K562 (cell line): ENCODE measurements around the gene CFAP90. TPM values are rescaled to one million over a fixed set of nuclear protein-coding genes. Genes with fewer than 3 reads are reported as not detected.

Experiments
- ATAC-seq: fragments of 200-7000 bp; cut with Tn5 transposase; 3 replicates; pipeline ENCODE4 v1.9.1; 2020; ENCODE audit warnings: moderate library complexity
- BruUV-seq: library from RNA; stranded (reverse); fragments of 400-500 nt; replicated peaks from 2 replicates; lab custom pipeline; 2021; lab: Mats Ljungman, UMichigan
- CTCF ChIA-PET: fragments of 300-600 bp; formaldehyde crosslinking; extraction: SDS; loops from one replicate; lab custom pipeline; 2021; ENCODE audit warnings: low intra/inter-chr PET ratio; lab: Yijun Ruan, JAX
- POLR2A ChIA-PET: fragments of 300-600, 350-650 bp; sonication (Branson Sonifier 250); formaldehyde crosslinking; extraction: SDS; loops from one replicate; lab custom pipeline; 2021; ENCODE audit warnings: antibody characterized with exemption, inconsistent platforms; lab: Yijun Ruan, JAX
- DNase-seq, 4 experiments: peaks; one replicate each; pipeline versions ENCODE4 v3.0.0 to v3.0.0-alpha.2; 2011 to 2018; ENCODE audit warnings: low spot score in 3 of 4, mixed read lengths in 3 of 4; ENCODE audit errors: extremely low read depth in 1 of 4
- FAIRE-seq: peaks from 2 replicates; lab custom pipeline; 2011; peaks lifted over from hg19 to GRCh38; lab: Jason Lieb, UNC
- H2AFZ ChIP-seq: 2 replicates; pipeline ENCODE4 v1.6.0; 2011; ENCODE audit warnings: low read depth, low read length, control low read depth, inconsistent platforms
- H3K27ac ChIP-seq: fragments of 200-600 bp; 3 replicates; pipeline ENCODE4 v1.8.0; 2011; ENCODE audit warnings: low read depth, mild to moderate bottlenecking, control low read depth, inconsistent platforms, low read length, moderate library complexity, mixed read lengths; ENCODE audit errors: extremely low read depth
- H3K27me3 ChIP-seq, 2 experiments: fragments of 300-600 bp in 1 of 2; 2 replicates in 1 of 2; 3 replicates in 1 of 2; pipeline versions ENCODE4 v1.6.0 to v1.8.0; 2011; ENCODE audit warnings: inconsistent platforms in 2 of 2, low read length in 2 of 2, mild to moderate bottlenecking in 1 of 2, mixed read lengths in 1 of 2, moderate library complexity in 1 of 2; ENCODE audit not compliant: control insufficient read depth in 2 of 2, insufficient read depth in 2 of 2
- H3K36me3 ChIP-seq: fragments of 300-600 bp; 3 replicates; pipeline ENCODE4 v1.8.0; 2011; ENCODE audit warnings: mild to moderate bottlenecking, low read length, inconsistent platforms; ENCODE audit not compliant: control insufficient read depth, insufficient read depth
- H3K4me1 ChIP-seq, 2 experiments: fragments of 200-600 bp in 1 of 2; replicated peaks in 1 of 2; 2 replicates in 1 of 2; 3 replicates in 1 of 2; pipeline versions ENCODE4 v1.5.1 to v1.8.0; 2011; ENCODE audit warnings: inconsistent platforms in 2 of 2, low read length in 2 of 2, mild to moderate bottlenecking in 1 of 2, mixed read lengths in 1 of 2, moderate library complexity in 1 of 2; ENCODE audit not compliant: control insufficient read depth in 2 of 2, insufficient read depth in 2 of 2
- H3K4me2 ChIP-seq: 2 replicates; pipeline ENCODE4 v1.6.1; 2011; ENCODE audit warnings: low read length, control low read depth, inconsistent platforms, mixed read lengths; ENCODE audit not compliant: insufficient read depth
- H3K4me3 ChIP-seq: fragments of 200-600 bp; sonication (generic), shearing (Covaris generic); 2 replicates; pipeline ENCODE4 v1.5.1; 2016; ENCODE audit warnings: control low read depth, inconsistent platforms
- H3K79me2 ChIP-seq: fragments of 200-600 bp; 3 replicates; pipeline ENCODE4 v1.8.0; 2011; ENCODE audit warnings: low read length, inconsistent platforms; ENCODE audit not compliant: control insufficient read depth, insufficient read depth
- H3K9ac ChIP-seq, 2 experiments: 2 replicates each; pipeline versions ENCODE4 v1.6.0 to v1.6.1; 2011; ENCODE audit warnings: low read depth in 2 of 2, low read length in 2 of 2, control low read depth in 1 of 2, inconsistent platforms in 1 of 2, mild to moderate bottlenecking in 1 of 2, mixed read lengths in 1 of 2; ENCODE audit not compliant: insufficient read depth in 1 of 2
- H3K9me1 ChIP-seq: one replicate; pipeline ENCODE4 v1.6.0; 2011; ENCODE audit warnings: inconsistent platforms, mild to moderate bottlenecking, low read length, moderate library complexity; ENCODE audit not compliant: control insufficient read depth, insufficient read depth
- H3K9me3 ChIP-seq: replicated peaks from 2 replicates; pipeline ENCODE4 v1.5.1; 2011; ENCODE audit warnings: low read depth, low read length, inconsistent platforms; ENCODE audit not compliant: control insufficient read depth, insufficient read depth
- H4K20me1 ChIP-seq: replicated peaks from 2 replicates; pipeline ENCODE4 v1.6.1; 2011; ENCODE audit warnings: low read length, inconsistent platforms, mixed read lengths; ENCODE audit not compliant: control insufficient read depth, insufficient read depth
- HBP1 ChIP-seq: fragments of 450-650 bp; formaldehyde crosslinking; IDR thresholded peaks from 2 replicates; pipeline ENCODE4 v1.4.0; 2022; ENCODE audit warnings: missing genetic modification characterization
- ZNF512 ChIP-seq: IDR thresholded peaks from 2 replicates; pipeline ENCODE4 v1.6.1; 2016; ENCODE audit warnings: missing genetic modification characterization, missing compliant biosample characterization
- ZNF766 ChIP-seq: fragments of 200-800 bp; sonication (Bioruptor generic); conservative IDR thresholded peaks from 2 replicates; pipeline ENCODE4 v1.6.1; 2016; ENCODE audit warnings: missing genetic modification characterization, missing compliant biosample characterization
- WGBS: fragments of 100-300 bp; shearing (Covaris generic); methylation state at CpG from one replicate; pipeline ENCODE4 v1.1.6; 2016; ENCODE audit warnings: low coverage, mixed read lengths; ENCODE audit not compliant: insufficient coverage; ENCODE audit errors: missing lambda C conversion rate; 5-methylcytosine and 5-hydroxymethylcytosine counted together
- in situ Hi-C: fragments of 300-500 bp; cut with MboI; formaldehyde crosslinking; loops from 4 replicates; pipeline ENCODE4 v1.15.0; 2018; ENCODE audit warnings: inconsistent platforms, mixed read lengths
- intact Hi-C: fragments of 100-400 bp; cut with micrococcal nuclease; formaldehyde crosslinking; loops from 2 replicates; pipeline ENCODE4 v1.14.2; 2022
- polyA plus RNA-seq, 8 experiments: library from polyadenylated mRNA; depleted of rRNA in 4 of 8; stranded (reverse) in 5 of 8; unstranded in 3 of 8; fragments of >200 nt; fragmentation: Nextera tagmentation in 2 of 8; fragmentation: Illumina TruSeq in 1 of 8; extraction: Ambion mirVana in 2 of 8; extraction: Trizol in 1 of 8; gene quantifications; 2 replicates each; pipeline versions ENCODE4 v1.2.1 to v1.2.3, GENCODE V29; 2011 to 2014; ENCODE audit warnings: inconsistent platforms in 1 of 8, missing spikeins in 1 of 8
- total RNA-seq, 7 experiments: library from RNA; depleted of rRNA in 6 of 7; stranded (reverse); fragments of >200 nt in 6 of 7; fragmentation: Illumina TruSeq in 2 of 7; extraction: Trizol in 2 of 7; gene quantifications; 2 replicates each; pipeline versions ENCODE4 v1.2.1 to v1.2.3, GENCODE V29; 2011 to 2021; ENCODE audit warnings: low replicate concordance in 1 of 7
- TF ChIP-seq, protein P1 (sequence below): fragments of 450-650 bp; conservative IDR thresholded peaks from 2 replicates; pipeline ENCODE4 v1.6.1; 2016; ENCODE audit warnings: missing genetic modification characterization, low read depth, mild to moderate bottlenecking, control low read depth, missing compliant biosample characterization
- TF ChIP-seq, protein P2 (sequence below), 2 experiments: fragments of 450-650 bp in 1 of 2; sonication (generic) in 1 of 2; formaldehyde crosslinking in 1 of 2; IDR thresholded peaks; 2 replicates each; pipeline versions ENCODE4 v1.7.1 to v1.9.0; 2016 to 2022; ENCODE audit warnings: inconsistent platforms in 1 of 2, mild to moderate bottlenecking in 1 of 2, missing genetic modification reagents in 1 of 2

Gene CFAP90
- total and polyA plus RNA-seq, 9 of the 15 experiments (the other 6 are each of a cell fraction or from before 2014, with no cell fraction given) = not detected

DNA sequence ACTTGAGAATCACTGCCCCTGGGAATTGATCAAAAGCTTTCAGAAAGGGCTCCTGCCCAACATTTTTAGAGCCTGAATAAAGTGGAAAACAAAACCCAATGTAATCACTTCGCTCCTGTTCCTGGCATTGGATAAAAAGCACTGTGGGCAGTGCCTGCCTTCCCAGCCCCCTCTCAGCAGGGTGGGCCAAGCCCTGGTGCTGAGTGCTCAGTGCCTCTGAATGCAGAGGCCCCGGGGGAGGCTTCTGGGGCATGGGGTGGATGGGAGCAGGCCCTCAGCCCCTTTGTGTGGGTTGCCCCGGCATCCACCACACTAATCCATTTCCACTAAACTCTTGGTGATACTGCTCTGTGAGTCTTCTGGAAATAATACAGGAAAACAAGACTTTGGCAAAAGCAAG is 55.6 kb downstream of the CFAP90 start (continued):
- no peak for TF ChIP-seq HBP1 (CRISPR knock-in tag)

DNA sequence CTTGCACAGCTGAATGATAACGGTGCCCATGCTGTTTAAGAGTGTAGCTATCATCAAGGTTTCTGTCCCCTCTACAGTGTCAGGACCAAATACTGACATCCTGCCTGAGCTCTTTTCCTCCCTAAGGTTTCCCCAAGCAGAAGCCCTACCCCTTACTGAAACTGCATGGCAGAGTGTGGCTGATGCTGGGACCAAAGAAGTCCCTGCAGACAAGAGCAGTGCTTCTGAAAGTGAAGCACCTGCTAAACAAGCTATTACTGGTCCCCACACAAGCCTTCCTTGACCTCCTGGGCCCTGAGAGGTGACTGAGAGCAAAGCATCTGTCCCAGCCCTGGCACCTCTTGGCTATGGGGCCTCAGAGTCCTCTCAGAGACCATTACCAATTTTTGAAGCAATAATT is 56.1 kb downstream of the CFAP90 start:
- H3K9me1 ChIP-seq = no peaks in the 10 kb centered on the region
- H3K4me3 ChIP-seq = no peak overlapping the region
- CTCF ChIA-PET = no interaction called here
- FAIRE-seq = no peak
- H3K27ac ChIP-seq = no peak overlapping the region
- no peaks in the 10 kb centered on the region for H4K20me1 ChIP-seq
- no TSS peak for BruUV-seq
- H3K36me3 ChIP-seq = no peaks in the 10 kb centered on the region
- in situ Hi-C loops = no loop called here
- POLR2A ChIA-PET = no interaction called here
- H3K9me3 ChIP-seq = no peaks in the 10 kb centered on the region
- no peak for DNase-seq
- peaks cover 8 to 37% of the 10 kb centered on the region in 2 experiments; a peak in 4 of 5 replicates for H3K27me3 ChIP-seq
- H3K4me1 ChIP-seq = no peaks in the 10 kb centered on the region
- intact Hi-C loops = no loop called here
- H3K79me2 ChIP-seq = no peaks in the 10 kb centered on the region
- no peak overlapping the region for H2AFZ ChIP-seq
- no peak overlapping the region for H3K4me2 ChIP-seq
- H3K9ac ChIP-seq = no peak overlapping the region
- ATAC-seq = no peak
- WGBS = 0% methylated on average over 1 of the region's 1 CpG
- TF ChIP-seq, protein P1, sequence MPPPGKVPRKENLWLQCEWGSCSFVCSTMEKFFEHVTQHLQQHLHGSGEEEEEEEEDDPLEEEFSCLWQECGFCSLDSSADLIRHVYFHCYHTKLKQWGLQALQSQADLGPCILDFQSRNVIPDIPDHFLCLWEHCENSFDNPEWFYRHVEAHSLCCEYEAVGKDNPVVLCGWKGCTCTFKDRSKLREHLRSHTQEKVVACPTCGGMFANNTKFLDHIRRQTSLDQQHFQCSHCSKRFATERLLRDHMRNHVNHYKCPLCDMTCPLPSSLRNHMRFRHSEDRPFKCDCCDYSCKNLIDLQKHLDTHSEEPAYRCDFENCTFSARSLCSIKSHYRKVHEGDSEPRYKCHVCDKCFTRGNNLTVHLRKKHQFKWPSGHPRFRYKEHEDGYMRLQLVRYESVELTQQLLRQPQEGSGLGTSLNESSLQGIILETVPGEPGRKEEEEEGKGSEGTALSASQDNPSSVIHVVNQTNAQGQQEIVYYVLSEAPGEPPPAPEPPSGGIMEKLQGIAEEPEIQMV (tag) = no peak
- TF ChIP-seq ZNF766 (CRISPR knock-in tag) = no peak
- no peak for TF ChIP-seq ZNF512
- TF ChIP-seq, protein P2, sequence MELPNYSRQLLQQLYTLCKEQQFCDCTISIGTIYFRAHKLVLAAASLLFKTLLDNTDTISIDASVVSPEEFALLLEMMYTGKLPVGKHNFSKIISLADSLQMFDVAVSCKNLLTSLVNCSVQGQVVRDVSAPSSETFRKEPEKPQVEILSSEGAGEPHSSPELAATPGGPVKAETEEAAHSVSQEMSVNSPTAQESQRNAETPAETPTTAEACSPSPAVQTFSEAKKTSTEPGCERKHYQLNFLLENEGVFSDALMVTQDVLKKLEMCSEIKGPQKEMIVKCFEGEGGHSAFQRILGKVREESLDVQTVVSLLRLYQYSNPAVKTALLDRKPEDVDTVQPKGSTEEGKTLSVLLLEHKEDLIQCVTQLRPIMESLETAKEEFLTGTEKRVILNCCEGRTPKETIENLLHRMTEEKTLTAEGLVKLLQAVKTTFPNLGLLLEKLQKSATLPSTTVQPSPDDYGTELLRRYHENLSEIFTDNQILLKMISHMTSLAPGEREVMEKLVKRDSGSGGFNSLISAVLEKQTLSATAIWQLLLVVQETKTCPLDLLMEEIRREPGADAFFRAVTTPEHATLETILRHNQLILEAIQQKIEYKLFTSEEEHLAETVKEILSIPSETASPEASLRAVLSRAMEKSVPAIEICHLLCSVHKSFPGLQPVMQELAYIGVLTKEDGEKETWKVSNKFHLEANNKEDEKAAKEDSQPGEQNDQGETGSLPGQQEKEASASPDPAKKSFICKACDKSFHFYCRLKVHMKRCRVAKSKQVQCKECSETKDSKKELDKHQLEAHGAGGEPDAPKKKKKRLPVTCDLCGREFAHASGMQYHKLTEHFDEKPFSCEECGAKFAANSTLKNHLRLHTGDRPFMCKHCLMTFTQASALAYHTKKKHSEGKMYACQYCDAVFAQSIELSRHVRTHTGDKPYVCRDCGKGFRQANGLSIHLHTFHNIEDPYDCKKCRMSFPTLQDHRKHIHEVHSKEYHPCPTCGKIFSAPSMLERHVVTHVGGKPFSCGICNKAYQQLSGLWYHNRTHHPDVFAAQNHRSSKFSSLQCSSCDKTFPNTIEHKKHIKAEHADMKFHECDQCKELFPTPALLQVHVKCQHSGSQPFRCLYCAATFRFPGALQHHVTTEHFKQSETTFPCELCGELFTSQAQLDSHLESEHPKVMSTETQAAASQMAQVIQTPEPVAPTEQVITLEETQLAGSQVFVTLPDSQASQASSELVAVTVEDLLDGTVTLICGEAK (IDR thresholded peaks at IDR 0.05) = no peak
- TF ChIP-seq, protein P2 (CRISPR knock-in tag; IDR thresholded peaks at IDR 0.05) = no peak
